ENCODE data around the gene FOXO6.
A peak's percentile ranks its signal among the peaks of the same experiment; 100 is the strongest.

FOXO6 gene

DNA sequence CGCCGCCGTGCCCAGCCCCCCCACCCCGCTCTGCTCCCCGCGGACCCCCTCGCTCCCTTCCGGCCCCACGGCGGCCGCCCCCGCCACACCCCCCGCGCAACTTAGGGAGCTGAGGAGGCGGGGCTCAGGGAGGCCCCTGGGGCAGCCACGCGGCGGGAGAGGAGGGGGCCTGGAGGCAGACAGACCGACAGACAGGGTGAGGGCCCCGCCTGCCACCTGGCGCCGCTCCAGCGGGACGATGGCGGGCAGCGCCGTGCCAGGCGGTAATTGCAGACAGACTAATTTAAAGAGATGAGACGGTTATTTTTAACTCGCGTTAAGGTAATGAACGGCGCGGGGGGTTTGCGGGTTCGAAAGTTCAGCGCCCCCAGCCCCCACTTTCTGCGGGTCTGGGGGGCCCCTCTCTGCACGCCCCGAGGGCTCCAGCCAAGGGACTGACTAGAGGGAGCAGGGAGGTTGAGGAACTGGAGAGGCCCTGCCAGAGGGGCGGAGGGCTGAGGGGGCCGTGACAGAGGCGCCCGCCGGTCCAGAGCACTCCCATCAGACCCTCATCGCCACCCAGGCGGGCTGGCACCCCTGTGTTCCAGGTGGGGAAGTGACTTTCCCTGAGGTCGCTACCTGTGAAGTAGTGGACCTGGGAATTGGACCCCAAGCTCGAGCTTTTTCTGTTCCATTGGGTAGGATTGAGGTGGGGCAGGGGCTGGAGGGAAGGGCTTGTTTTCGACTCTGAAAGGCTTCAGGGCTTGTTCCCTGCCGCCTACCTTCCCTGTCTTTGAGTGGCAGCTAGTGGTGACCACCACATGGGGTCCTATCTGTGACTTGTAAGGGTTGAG is 5.4 kb downstream of the FOXO6 start:
- Mint-ChIP-seq H3K4me1 (peaks cover 76% of the 10 kb centered on the region), H3K36me3 (ENCODE audit: low read depth) (no peaks in the 10 kb centered on the region), H3K27ac (no peak overlapping the region), H3K27me3 (ENCODE audit: low read depth, poor library complexity) (peaks cover 57% of the 10 kb centered on the region), H3K9me3 (no peaks in the 10 kb centered on the region), H3K4me3 (peak overlapping the region; percentile 72)
- TF ChIP-seq, protein P1, sequence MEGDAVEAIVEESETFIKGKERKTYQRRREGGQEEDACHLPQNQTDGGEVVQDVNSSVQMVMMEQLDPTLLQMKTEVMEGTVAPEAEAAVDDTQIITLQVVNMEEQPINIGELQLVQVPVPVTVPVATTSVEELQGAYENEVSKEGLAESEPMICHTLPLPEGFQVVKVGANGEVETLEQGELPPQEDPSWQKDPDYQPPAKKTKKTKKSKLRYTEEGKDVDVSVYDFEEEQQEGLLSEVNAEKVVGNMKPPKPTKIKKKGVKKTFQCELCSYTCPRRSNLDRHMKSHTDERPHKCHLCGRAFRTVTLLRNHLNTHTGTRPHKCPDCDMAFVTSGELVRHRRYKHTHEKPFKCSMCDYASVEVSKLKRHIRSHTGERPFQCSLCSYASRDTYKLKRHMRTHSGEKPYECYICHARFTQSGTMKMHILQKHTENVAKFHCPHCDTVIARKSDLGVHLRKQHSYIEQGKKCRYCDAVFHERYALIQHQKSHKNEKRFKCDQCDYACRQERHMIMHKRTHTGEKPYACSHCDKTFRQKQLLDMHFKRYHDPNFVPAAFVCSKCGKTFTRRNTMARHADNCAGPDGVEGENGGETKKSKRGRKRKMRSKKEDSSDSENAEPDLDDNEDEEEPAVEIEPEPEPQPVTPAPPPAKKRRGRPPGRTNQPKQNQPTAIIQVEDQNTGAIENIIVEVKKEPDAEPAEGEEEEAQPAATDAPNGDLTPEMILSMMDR (IDR thresholded peaks at IDR 0.05): no peak
- DNase-seq: peak; percentile 45

DNA sequence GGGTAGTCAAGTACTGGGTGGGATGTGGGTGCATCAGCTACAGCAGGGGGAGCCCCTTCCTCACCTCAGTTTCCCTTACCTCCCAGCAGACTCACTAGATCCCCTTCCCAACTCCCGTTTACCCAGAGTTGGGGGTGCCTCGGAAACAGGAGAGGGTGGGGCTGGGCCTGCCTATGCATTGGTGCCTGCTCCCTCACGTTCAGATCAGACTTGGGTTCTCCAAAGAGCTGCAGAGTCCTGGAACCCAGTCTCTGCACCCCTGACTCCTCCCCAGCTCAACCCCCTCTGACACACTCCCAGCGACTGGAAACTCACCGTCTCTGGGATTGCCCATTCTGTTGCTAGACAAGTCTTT is 6.0 kb downstream of the FOXO6 start:
- H3K27ac Mint-ChIP-seq: no peak overlapping the region
- no peak for DNase-seq
- peaks cover 82% of the 10 kb centered on the region for H3K4me1 Mint-ChIP-seq
- H3K9me3 Mint-ChIP-seq: no peaks in the 10 kb centered on the region
- H3K36me3 Mint-ChIP-seq (ENCODE audit: low read depth): no peaks in the 10 kb centered on the region
- peaks cover 53% of the 10 kb centered on the region for H3K27me3 Mint-ChIP-seq (ENCODE audit: low read depth, poor library complexity)
- peak overlapping the region; percentile 69 for H3K4me3 Mint-ChIP-seq
- TF ChIP-seq, protein P1 (IDR thresholded peaks at IDR 0.05): no peak

DNA sequence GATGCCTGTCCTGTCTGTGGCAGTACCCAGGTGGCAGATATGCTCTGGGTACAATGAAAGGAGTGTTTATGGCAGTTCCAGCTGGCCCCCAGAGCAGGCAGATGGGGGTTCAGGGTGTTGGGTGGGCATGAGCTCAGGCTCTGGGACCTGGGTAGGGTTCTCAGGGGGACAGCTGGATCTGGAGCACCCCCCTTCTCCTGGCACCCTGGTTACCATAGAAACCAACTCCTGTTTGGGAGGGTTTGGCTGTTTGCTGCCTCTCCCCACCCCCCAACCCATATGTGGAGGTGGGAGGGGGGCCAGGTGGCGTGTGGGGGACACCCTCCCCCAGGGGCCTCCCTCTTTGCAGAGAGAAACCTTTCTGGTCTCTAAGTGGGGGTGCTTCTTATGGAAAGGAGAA is 7.1 kb downstream of the FOXO6 start:
- Mint-ChIP-seq H3K36me3 (ENCODE audit: low read depth) (no peaks in the 10 kb centered on the region), H3K27ac (no peak overlapping the region), H3K9me3 (no peaks in the 10 kb centered on the region), H3K27me3 (ENCODE audit: low read depth, poor library complexity) (peaks cover 42% of the 10 kb centered on the region), H3K4me3 (no peak overlapping the region), H3K4me1 (peaks cover 84% of the 10 kb centered on the region)
- DNase-seq: no peak
- TF ChIP-seq, protein P1 (IDR thresholded peaks at IDR 0.05): no peak

GRCh38 chr1:41368801-41369200 is 7.6 kb downstream of the FOXO6 start:
- peaks cover 84% of the 10 kb centered on the region for H3K4me1 Mint-ChIP-seq
- peaks cover 42% of the 10 kb centered on the region for H3K27me3 Mint-ChIP-seq (ENCODE audit: low read depth, poor library complexity)
- TF ChIP-seq, protein P1 (IDR thresholded peaks at IDR 0.05): no peak
- no peaks in the 10 kb centered on the region for H3K36me3 Mint-ChIP-seq (ENCODE audit: low read depth)
- H3K27ac Mint-ChIP-seq: no peak overlapping the region
- peak overlapping the region; percentile 44 for H3K4me3 Mint-ChIP-seq
- no peak for DNase-seq
- H3K9me3 Mint-ChIP-seq: no peaks in the 10 kb centered on the region

DNA sequence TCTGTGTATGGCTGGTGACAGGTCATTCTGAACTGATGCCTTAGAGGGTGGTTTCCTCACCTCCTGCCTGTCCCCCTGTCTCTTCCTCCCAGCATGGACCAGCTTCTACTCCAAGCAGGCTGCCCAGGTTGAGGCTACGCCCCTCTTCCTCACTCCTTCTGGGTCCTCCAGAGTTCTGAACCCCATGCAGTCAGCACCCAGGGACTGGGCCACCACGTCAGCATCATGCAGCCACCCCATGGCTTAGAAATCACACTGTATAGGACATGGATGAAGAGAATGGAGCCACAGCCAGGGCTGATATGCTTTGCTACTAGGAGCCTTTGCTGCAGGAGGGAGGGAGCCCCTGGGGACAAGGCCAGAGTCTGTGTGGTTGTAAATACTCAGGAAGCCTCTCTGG is 8.3 kb downstream of the FOXO6 start:
- no peak for DNase-seq
- Mint-ChIP-seq H3K27me3 (ENCODE audit: low read depth, poor library complexity) (peaks cover 38% of the 10 kb centered on the region), H3K27ac (no peak overlapping the region), H3K9me3 (no peaks in the 10 kb centered on the region), H3K36me3 (ENCODE audit: low read depth) (no peaks in the 10 kb centered on the region), H3K4me3 (no peak overlapping the region), H3K4me1 (peaks cover 86% of the 10 kb centered on the region)
- TF ChIP-seq, protein P1 (IDR thresholded peaks at IDR 0.05): no peak

DNA sequence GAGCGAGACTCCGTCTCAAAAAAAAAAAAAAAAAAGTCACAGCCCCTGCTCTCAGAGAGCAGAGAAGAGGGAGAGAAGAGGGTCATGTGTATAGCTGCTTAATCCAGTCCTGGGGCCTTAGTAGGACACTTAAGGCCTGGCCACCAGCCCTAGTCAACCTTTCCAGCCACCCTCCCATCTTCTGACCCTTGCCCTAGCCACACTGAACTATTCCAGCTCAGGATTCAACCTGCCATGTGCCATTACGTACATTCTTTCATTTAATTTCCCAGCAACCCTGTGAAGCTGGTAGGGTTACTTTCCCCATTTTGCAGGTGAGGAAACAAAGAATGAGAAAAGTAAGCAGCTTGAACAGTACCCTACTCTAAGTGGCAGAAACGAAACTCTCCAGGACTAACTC is 9.0 kb downstream of the FOXO6 start:
- H3K36me3 Mint-ChIP-seq (ENCODE audit: low read depth): no peaks in the 10 kb centered on the region

More for the DNA sequence above, 9.0 kb downstream of the FOXO6 start:
- H3K4me1 Mint-ChIP-seq: peaks cover 84% of the 10 kb centered on the region
- peaks cover 35% of the 10 kb centered on the region for H3K27me3 Mint-ChIP-seq (ENCODE audit: low read depth, poor library complexity)
- H3K27ac Mint-ChIP-seq: no peak overlapping the region
- TF ChIP-seq, protein P1 (IDR thresholded peaks at IDR 0.05): no peak
- no peak overlapping the region for H3K4me3 Mint-ChIP-seq
- no peak for DNase-seq
- no peaks in the 10 kb centered on the region for H3K9me3 Mint-ChIP-seq

Measured in nephron progenitor cell (in vitro differentiated cells).